Type B pancreatic cell (in vitro differentiated cells): Measurements from ENCODE around the gene USH2A. TPM values are rescaled to one million over a fixed set of nuclear protein-coding genes. Genes with fewer than 3 reads are reported as not detected.

Source experiments
- DNase-seq: peaks from one replicate; pipeline ENCODE4 v3.0.0; 2021; ENCODE audit warnings: mixed read lengths; ENCODE audit not compliant: unreplicated experiment; ENCODE audit errors: extremely low spot score
- H3K27ac Mint-ChIP-seq: 2 replicates; pipeline ENCODE4 v1.8.0; 2021; ENCODE audit warnings: mild to moderate bottlenecking, mixed read lengths
- H3K27me3 Mint-ChIP-seq: 2 replicates; pipeline ENCODE4 v1.8.0; 2021; ENCODE audit warnings: mixed read lengths
- H3K36me3 Mint-ChIP-seq: 2 replicates; pipeline ENCODE4 v1.8.0; 2021; ENCODE audit warnings: mixed read lengths
- H3K4me1 Mint-ChIP-seq: one replicate; pipeline ENCODE4 v1.8.0; 2021; ENCODE audit warnings: mixed read lengths; ENCODE audit not compliant: unreplicated experiment
- H3K4me3 Mint-ChIP-seq: 2 replicates; pipeline ENCODE4 v1.8.0; 2021; ENCODE audit warnings: mild to moderate bottlenecking, mixed read lengths
- H3K9me3 Mint-ChIP-seq: 2 replicates; pipeline ENCODE4 v1.8.0; 2021; ENCODE audit warnings: mixed read lengths
- CTCF ChIP-seq: fragments of 200-600 bp; sonication (generic); conservative IDR thresholded peaks from 2 replicates; pipeline ENCODE4 v1.5.0; 2021; ENCODE audit warnings: antibody characterized with exemption, mild to moderate bottlenecking
- total RNA-seq: library from RNA; stranded (reverse); gene quantifications from 2 replicates; pipeline ENCODE4 v1.2.1, GENCODE V29; 2021; ENCODE audit warnings: low replicate concordance

USH2A gene
- total RNA-seq, 1 donor from 2014 or later = 0.22 TPM

DNA sequence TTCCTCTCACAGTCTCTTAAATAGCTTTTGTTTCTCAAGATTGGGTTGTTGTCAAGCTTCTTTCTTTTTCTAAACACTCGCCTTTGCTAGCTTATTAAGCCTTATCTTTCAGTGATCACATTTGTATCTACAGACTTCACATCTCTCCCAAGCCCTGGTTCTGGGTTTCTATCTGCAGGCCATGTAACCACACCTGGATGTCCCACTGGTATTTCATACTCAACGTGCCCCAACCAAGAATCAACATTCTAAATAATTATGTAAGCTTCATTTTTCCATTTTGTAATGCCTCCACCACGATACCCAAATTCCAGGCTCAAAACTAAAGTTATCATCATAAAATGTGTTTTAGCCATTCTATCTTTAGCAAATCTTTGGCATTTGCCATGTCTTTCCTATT, 372.2 kb downstream of the USH2A start:
- no peaks in the 10 kb centered on the region for H3K4me1 Mint-ChIP-seq
- no peak for TF ChIP-seq CTCF
- peaks cover 7% of the 10 kb centered on the region for H3K9me3 Mint-ChIP-seq

GRCh38 chr1:216049741-216050430, 373.4 kb downstream of the USH2A start:
- H3K27ac Mint-ChIP-seq = no peak overlapping the region
- DNase-seq = no peak
- H3K4me3 Mint-ChIP-seq = no peak overlapping the region
- H3K36me3 Mint-ChIP-seq = no peaks in the 10 kb centered on the region
- TF ChIP-seq CTCF = no peak
- H3K4me1 Mint-ChIP-seq = no peaks in the 10 kb centered on the region
- H3K9me3 Mint-ChIP-seq = peaks cover 7% of the 10 kb centered on the region
- H3K27me3 Mint-ChIP-seq = no peaks in the 10 kb centered on the region

More for the DNA sequence above, 372.2 kb downstream of the USH2A start:
- Mint-ChIP-seq H3K27me3 (no peaks in the 10 kb centered on the region), H3K36me3 (no peaks in the 10 kb centered on the region), H3K27ac (no peak overlapping the region), H3K4me3 (no peak overlapping the region)
- DNase-seq = no peak

GRCh38 chr1:216047811-216048572, 375.3 kb downstream of the USH2A start:
- no peak for TF ChIP-seq CTCF
- no peak overlapping the region for H3K27ac Mint-ChIP-seq
- no peak for DNase-seq
- H3K9me3 Mint-ChIP-seq = peaks cover 7% of the 10 kb centered on the region
- no peaks in the 10 kb centered on the region for H3K4me1 Mint-ChIP-seq
- no peak overlapping the region for H3K4me3 Mint-ChIP-seq
- no peaks in the 10 kb centered on the region for H3K27me3 Mint-ChIP-seq
- H3K36me3 Mint-ChIP-seq = no peaks in the 10 kb centered on the region

DNA sequence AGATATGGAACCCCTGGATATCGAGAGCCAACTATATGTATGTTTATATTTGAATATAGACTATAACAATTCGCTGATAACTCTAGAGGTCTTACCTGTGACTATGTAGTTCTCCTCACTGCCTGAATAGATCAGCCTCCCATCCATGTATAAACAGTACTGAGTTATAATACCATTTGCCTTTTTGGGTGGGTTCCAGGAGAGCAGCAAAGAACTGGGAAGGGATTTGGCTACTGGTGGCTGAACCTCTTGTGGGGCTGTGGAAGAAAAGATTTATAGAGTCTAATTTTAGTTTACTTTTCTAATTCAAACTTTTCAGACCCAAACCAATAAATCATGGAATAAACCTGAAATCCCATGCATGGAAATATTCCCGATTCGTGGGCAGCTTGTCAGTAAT, 376.9 kb downstream of the USH2A start:
- peaks cover 6% of the 10 kb centered on the region for H3K9me3 Mint-ChIP-seq
- DNase-seq = no peak
- H3K36me3 Mint-ChIP-seq = no peaks in the 10 kb centered on the region
- H3K4me3 Mint-ChIP-seq = no peak overlapping the region
- TF ChIP-seq CTCF = no peak
- H3K27ac Mint-ChIP-seq = no peak overlapping the region
- H3K4me1 Mint-ChIP-seq = no peaks in the 10 kb centered on the region
- no peaks in the 10 kb centered on the region for H3K27me3 Mint-ChIP-seq

- no peak for TF ChIP-seq CTCF
- H3K27me3 Mint-ChIP-seq = no peaks in the 10 kb centered on the region
- H3K9me3 Mint-ChIP-seq = no peaks in the 10 kb centered on the region
- H3K27ac Mint-ChIP-seq = no peak overlapping the region
- no peaks in the 10 kb centered on the region for H3K4me1 Mint-ChIP-seq
- H3K36me3 Mint-ChIP-seq = no peaks in the 10 kb centered on the region
- DNase-seq = no peak
- H3K4me3 Mint-ChIP-seq = no peak overlapping the region
These were observed 377.8 kb downstream of the USH2A start for GRCh38 chr1:216045400-216045799.
